Measurements from ENCODE around the gene AP1G2. TPM values are rescaled to one million over a fixed set of nuclear protein-coding genes. Genes with fewer than 3 reads are reported as not detected.

The AP1G2 gene
- total and polyA plus RNA-seq, 2 donors (not counting 1 experiment from before 2014, with no cell fraction given) = 648 to 1,185 TPM

DNA sequence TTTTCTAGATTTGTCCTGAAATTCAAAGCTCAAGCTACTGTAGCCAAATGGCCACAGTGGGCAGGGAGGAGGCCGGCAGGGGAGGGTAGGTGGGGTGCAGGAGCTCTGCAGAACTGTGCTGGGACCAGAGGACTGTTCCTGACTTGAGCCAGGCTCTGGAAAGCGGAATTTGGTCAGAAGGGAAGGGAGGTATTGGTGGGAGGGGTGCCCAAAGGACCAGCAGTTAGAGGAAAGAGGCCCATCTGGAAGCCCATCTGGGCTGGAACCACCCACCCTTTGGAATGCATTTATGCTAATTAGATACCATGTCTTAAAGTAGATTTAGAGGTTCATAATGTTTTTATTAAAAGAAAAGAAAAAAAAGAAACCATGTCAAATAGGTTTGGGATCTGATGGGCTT is 35.5 kb upstream of the AP1G2 start:
- Mint-ChIP-seq H3K9me3 (ENCODE audit: insufficient read depth) (no peaks in the 10 kb centered on the region), H3K4me3 (no peak overlapping the region), H3K4me1 (no peaks in the 10 kb centered on the region), H3K27me3 (peaks cover 10% of the 10 kb centered on the region), H3K27ac (no peak overlapping the region)
- no peaks in the 10 kb centered on the region for H3K36me3 ChIP-seq (replicated peaks in 1 of 2; ENCODE audit: control extremely low read depth in 1 of 2, control insufficient read depth in 1 of 2, extremely low read depth in 1 of 2, insufficient read depth in 2 of 2, low read length in 1 of 2)
- no peak for DNase-seq
- ChIA-PET CTCF (interaction anchor here (1.0 kb wide), 1 partner anchor 15 kb away, joined by 4 read pairs; no protein-coding TSS in a partner anchor), POLR2A (no interaction called here)
- no peaks in the 10 kb centered on the region for H3K4me1 ChIP-seq (ENCODE audit: control insufficient read depth in 2 of 2, insufficient read depth in 2 of 2, low read length in 2 of 2)
- H3K79me2 ChIP-seq (ENCODE audit: control insufficient read depth, insufficient read depth, low read length) = no peaks in the 10 kb centered on the region
- no peak overlapping the region for H3K9ac ChIP-seq (ENCODE audit: low read length)
- H3K27me3 ChIP-seq (replicated peaks in 1 of 4; ENCODE audit: control extremely low read depth in 1 of 4, control insufficient read depth in 3 of 4, insufficient read depth in 4 of 4, low read length in 3 of 4) = peaks cover 0 to 5% (median 0%) of the 10 kb centered on the region in 4 experiments
- peaks cover 0 to 8% (median 1%) of the 10 kb centered on the region in 3 donors for H3K9me3 ChIP-seq (ENCODE audit: control extremely low read depth in 1 of 3, control insufficient read depth in 2 of 3, insufficient read depth in 1 of 3, low read length in 2 of 3)
- H3K4me3 ChIP-seq (ENCODE audit: control extremely low read depth in 1 of 5, extremely low read depth in 1 of 5, insufficient read depth in 1 of 5, low read depth in 2 of 5, low read length in 4 of 5) = no peak overlapping the region
- no peak for TF ChIP-seq EZH2 (IDR thresholded peaks at IDR 0.05; ENCODE audit: borderline replicate concordance, insufficient read depth, low read depth, low read length, poor library complexity, severe bottlenecking)
- TF ChIP-seq, protein P1, sequence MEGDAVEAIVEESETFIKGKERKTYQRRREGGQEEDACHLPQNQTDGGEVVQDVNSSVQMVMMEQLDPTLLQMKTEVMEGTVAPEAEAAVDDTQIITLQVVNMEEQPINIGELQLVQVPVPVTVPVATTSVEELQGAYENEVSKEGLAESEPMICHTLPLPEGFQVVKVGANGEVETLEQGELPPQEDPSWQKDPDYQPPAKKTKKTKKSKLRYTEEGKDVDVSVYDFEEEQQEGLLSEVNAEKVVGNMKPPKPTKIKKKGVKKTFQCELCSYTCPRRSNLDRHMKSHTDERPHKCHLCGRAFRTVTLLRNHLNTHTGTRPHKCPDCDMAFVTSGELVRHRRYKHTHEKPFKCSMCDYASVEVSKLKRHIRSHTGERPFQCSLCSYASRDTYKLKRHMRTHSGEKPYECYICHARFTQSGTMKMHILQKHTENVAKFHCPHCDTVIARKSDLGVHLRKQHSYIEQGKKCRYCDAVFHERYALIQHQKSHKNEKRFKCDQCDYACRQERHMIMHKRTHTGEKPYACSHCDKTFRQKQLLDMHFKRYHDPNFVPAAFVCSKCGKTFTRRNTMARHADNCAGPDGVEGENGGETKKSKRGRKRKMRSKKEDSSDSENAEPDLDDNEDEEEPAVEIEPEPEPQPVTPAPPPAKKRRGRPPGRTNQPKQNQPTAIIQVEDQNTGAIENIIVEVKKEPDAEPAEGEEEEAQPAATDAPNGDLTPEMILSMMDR (IDR thresholded peaks at IDR 0.05) = no peak
- no peak overlapping the region for H3K27ac ChIP-seq (ENCODE audit: low read length in 2 of 2)
- ATAC-seq (ENCODE audit: low read depth) = no peak
- WGBS (ENCODE audit: insufficient coverage) = 79% methylated on average over 2 of the region's 2 CpGs
- intact Hi-C loops (cut with micrococcal nuclease) = no loop called here
- no peak overlapping the region for H3K4me2 ChIP-seq (replicated peaks; ENCODE audit: low read depth, low read length, poor library complexity, severe bottlenecking)
- H4K20me1 ChIP-seq (ENCODE audit: control insufficient read depth, insufficient read depth, low read length, poor library complexity, severe bottlenecking) = no peaks in the 10 kb centered on the region
- no peak overlapping the region for H2AFZ ChIP-seq (ENCODE audit: insufficient read depth, low read depth, low read length, poor library complexity, severe bottlenecking)

DNA sequence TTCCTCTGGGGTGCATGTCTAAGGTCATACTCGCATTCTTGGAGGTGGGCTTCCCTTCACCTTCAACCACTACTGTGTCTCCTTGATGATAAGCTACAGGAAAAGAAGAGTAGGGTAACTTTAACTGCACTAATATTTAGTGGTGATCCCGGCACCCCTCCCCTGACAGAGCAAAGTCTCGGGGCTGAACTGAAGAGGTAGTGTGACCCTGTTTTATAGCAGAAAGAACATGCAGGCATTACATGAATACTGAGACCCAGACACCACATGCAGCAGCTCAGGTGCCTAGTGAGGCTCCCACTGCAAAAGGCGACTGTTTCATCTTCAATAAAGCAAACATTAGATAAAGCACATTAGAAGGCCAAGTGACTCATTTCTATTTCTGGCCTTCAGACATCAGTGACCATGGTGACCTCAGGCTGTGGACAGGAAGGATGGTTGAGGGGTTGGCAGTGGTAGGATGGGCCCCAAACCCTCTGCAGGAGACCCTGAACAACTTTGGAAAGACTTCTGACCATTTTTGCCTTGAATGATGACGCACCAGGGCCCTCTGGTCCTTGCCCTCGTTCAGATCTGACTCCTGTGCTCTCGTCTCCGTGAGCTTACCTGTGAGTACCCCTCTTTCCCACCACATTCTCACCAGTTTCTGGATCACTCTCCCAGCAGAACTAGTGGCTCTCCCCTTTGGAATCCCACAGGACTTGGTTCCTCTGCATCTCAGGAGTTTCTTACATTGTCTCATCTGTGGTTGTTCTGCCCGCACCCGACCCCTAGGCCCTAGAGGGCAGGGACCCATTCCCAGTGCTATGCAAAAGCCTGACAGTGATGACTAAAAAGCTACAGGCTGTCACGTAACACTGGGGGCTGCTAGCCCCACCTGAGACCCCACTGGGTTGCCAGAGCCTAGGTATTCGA is 34.8 kb upstream of the AP1G2 start:
- H3K9me3 Mint-ChIP-seq (ENCODE audit: insufficient read depth) = no peaks in the 10 kb centered on the region
- peaks cover 0 to 5% (median 0%) of the 10 kb centered on the region in 4 experiments for H3K27me3 ChIP-seq (replicated peaks in 1 of 4; ENCODE audit: control extremely low read depth in 1 of 4, control insufficient read depth in 3 of 4, insufficient read depth in 4 of 4, low read length in 3 of 4)
- ChIA-PET CTCF (interaction anchor here (1.0 to 1.1 kb wide), 2 partner anchors 14 to 30 kb away, joined by 3 to 4 read pairs; no protein-coding TSS in a partner anchor), POLR2A (no interaction called here)
- 91% methylated on average over 8 of the region's 12 CpGs for WGBS (ENCODE audit: insufficient coverage)
- no peak overlapping the region for H3K27ac ChIP-seq (ENCODE audit: low read length in 2 of 2)
- H3K36me3 ChIP-seq (replicated peaks in 1 of 2; ENCODE audit: control extremely low read depth in 1 of 2, control insufficient read depth in 1 of 2, extremely low read depth in 1 of 2, insufficient read depth in 2 of 2, low read length in 1 of 2) = no peaks in the 10 kb centered on the region
- no peak for ATAC-seq (ENCODE audit: low read depth)
- no peaks in the 10 kb centered on the region for H3K4me1 ChIP-seq (ENCODE audit: control insufficient read depth in 2 of 2, insufficient read depth in 2 of 2, low read length in 2 of 2)
- H3K27ac Mint-ChIP-seq = no peak overlapping the region
- H3K27me3 Mint-ChIP-seq = peaks cover 10% of the 10 kb centered on the region
- no peak for TF ChIP-seq EZH2 (IDR thresholded peaks at IDR 0.05; ENCODE audit: borderline replicate concordance, insufficient read depth, low read depth, low read length, poor library complexity, severe bottlenecking)
- TF ChIP-seq, protein P1 (IDR thresholded peaks at IDR 0.05) = no peak
- intact Hi-C loops (cut with micrococcal nuclease) = no loop called here
- H2AFZ ChIP-seq (ENCODE audit: insufficient read depth, low read depth, low read length, poor library complexity, severe bottlenecking) = no peak overlapping the region
- no peaks in the 10 kb centered on the region for H3K4me1 Mint-ChIP-seq
- no peak overlapping the region for H3K4me3 Mint-ChIP-seq
- H3K79me2 ChIP-seq (ENCODE audit: control insufficient read depth, insufficient read depth, low read length) = no peaks in the 10 kb centered on the region
- H3K9me3 ChIP-seq (ENCODE audit: control extremely low read depth in 1 of 3, control insufficient read depth in 2 of 3, insufficient read depth in 1 of 3, low read length in 2 of 3) = peaks cover 0 to 8% (median 1%) of the 10 kb centered on the region in 3 donors
- H4K20me1 ChIP-seq (ENCODE audit: control insufficient read depth, insufficient read depth, low read length, poor library complexity, severe bottlenecking) = no peaks in the 10 kb centered on the region
- no peak for DNase-seq
- H3K9ac ChIP-seq (ENCODE audit: low read length) = no peak overlapping the region
- no peak overlapping the region for H3K4me2 ChIP-seq (replicated peaks; ENCODE audit: low read depth, low read length, poor library complexity, severe bottlenecking)
- H3K4me3 ChIP-seq (ENCODE audit: control extremely low read depth in 1 of 5, extremely low read depth in 1 of 5, insufficient read depth in 1 of 5, low read depth in 2 of 5, low read length in 4 of 5) = no peak overlapping the region
